ENCODE measurements around the gene ANO8.
"Not testable (repeated sequence)": the region's sequence is repeated elsewhere in the genome, so short reads cannot be mapped to it uniquely, and the experiment has no call there.

ANO8 gene

GRCh38 chr19:17294051-17294891, 40.4 kb downstream of the ANO8 start:
- DNase-seq (ENCODE audit: extremely low read depth in 1 of 2, low read depth in 1 of 2): peak; percentile 39 to 40

GRCh38 chr19:17293605-17294004, 41.0 kb downstream of the ANO8 start:
- DNase-seq (ENCODE audit: extremely low read depth in 1 of 2, low read depth in 1 of 2): no peak

DNA sequence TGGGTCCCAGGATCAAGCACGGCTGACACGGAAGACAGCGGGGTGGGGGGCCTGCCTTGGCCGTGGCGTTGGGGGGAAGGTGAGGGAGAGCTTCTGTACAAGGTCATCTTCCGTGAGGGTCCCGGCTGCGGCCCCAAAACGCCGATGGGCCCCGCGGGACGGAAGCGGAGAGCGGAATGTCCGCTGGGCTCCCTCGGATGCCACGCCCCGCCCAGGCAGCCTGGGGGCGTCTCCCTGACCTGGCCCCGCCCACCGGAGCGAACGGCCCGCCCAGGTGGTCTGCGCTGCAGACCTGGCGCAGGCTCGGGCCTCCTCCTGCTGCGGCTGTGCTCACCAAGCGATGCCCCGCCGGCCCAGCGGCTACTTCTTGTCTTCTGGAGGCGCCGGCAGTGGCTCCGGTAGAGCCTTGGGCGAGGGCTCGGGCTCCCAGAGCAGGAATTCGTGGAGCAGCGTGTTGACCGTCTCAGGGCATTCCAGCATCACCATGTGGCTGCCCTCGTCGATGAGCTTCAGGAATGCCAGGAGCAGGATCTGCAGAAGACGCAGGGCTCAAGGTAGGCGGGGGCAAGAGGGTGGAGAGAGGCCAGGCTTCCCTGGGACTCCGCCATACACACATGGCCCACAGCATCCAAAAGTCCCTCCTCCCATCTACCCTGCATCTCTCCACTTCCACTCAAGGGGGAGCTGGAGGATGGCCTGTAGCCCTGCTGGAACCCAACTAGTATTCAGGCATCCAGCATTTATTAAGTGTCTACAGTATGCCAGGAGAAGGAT, 42.2 kb downstream of the ANO8 start:
- DNase-seq (ENCODE audit: extremely low read depth in 1 of 2, low read depth in 1 of 2): peak; percentile 63 to 67

DNA sequence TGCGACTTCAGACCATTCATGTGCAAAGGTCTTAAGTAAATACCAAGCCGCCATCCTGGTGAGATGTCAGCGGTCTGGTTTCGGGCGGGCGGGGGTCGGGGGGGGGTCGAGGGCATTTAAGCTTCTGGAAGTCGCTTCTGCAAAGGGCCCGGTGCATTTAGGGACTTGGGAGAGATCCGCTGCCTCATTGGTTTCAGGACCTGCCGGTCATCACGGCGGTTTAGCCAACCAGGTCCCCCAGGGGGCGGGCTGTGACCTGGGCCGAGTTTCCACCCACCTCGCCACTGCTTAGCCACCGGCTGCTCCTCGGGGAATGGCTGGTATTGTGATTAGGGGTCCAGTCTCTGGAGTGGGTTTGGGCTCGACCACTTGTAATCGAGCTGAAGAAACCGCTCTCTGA, 45.2 kb downstream of the ANO8 start:
- DNase-seq (ENCODE audit: extremely low read depth in 1 of 2, low read depth in 1 of 2): peak in 1 of 2 donors; percentile 53

- DNase-seq (ENCODE audit: extremely low read depth in 1 of 2, low read depth in 1 of 2): no peak
Observed at GRCh38 chr19:17286752-17287151, 47.9 kb downstream of the ANO8 start.

DNA sequence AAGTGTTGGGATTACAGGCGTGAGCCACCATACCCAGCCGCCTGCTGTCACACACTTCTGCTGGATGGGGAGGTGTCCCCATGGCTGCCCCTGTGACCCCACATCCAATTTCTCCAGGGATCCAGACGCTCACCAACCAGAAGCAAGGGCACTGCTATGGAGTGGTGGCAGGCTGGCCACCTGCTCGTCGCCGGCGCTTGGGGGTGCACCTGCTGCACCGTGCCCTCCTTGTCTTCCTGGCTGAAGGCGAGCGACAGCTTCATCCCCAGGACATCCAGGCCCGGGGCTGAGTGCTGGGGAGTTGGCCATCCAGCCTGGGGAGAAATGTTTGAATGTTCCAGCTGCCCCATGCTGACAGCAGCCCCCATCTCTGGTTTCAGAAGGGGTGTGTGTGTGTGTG, 48.4 kb downstream of the ANO8 start:
- no peak for DNase-seq (ENCODE audit: extremely low read depth in 1 of 2, low read depth in 1 of 2)

DNA sequence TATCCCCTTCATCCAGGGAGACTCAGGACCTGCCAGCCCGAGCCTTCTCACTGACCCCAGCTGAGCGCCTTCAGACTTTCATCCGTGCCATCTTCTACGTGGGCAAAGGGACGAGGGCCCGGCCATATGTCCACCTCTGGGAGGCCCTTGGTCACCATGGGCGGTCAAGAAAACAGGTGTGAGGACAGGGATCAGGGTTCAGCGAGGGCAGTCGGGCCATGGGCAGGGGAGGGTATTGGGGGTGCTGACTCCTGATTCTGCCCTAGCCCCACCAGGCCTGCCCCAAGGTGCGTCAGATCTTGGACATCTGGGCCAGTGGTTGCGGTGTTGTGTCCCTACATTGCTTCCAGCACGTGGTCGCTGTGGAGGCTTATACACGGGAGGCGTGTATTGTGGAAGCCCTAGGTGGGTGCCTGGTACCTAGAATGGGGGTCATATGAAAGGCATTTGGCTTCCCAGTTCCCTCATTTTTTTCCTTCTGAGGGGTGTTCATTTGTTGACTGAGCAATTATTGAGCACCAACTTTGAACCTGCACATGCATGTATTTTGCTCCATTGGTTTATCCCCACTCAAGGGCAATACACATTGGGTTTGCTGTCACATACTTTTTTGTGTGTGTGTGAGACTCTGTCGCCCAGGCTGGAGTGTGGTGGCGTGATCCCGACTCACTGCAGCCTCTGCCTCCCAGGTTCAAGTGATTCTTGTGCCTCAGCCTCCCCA, 49.1 kb downstream of the ANO8 start:
- no peak for DNase-seq (ENCODE audit: extremely low read depth in 1 of 2, low read depth in 1 of 2)

GRCh38 chr19:17283504-17283996, 51.1 kb downstream of the ANO8 start:
- DNase-seq (ENCODE audit: extremely low read depth in 1 of 2, low read depth in 1 of 2): no peak

DNA sequence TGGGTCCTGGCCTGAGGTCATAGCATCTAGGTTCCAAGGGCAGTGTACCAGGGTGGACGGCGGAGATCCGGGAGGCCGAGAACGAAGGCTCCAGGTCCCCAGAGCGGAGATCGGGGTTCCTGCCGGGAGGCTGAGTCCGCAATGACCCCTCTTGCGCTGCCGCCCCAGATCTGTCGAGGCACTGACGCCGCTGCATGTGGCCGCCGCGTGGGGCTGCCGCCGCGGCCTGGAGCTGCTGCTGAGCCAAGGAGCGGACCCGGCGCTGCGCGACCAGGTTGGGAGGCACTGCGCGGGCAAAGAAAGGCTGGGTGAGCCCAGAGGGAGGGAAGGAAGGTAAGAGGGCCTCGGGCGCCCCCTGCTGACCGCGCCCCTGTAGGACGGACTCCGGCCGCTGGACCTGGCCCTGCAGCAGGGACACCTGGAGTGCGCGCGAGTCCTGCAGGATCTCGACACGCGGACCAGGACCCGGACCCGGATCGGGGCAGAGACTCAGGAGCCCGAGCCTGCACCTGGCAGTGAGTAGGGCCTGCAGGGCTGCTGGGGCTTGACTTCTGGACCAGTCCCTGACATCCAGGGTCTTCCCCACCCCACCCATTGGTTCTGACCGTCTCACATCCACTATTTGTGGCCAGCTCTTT, 52.0 kb downstream of the ANO8 start:
- DNase-seq (ENCODE audit: extremely low read depth in 1 of 2, low read depth in 1 of 2): peak; percentile 58 to 76

GRCh38 chr19:17281391-17282304, 53.0 kb downstream of the ANO8 start, which contains the start of gene ANKLE1:
Gene ANKLE1, plus strand, starts transcription at chr19:17281901. Its CDS starts 20 bp downstream, at chr19:17281921.
- DNase-seq (ENCODE audit: extremely low read depth in 1 of 2, low read depth in 1 of 2): peak in 1 of 2 donors; percentile 46

GRCh38 chr19:17279436-17279835, 55.2 kb downstream of the ANO8 start:
- no peak for DNase-seq (ENCODE audit: extremely low read depth in 1 of 2, low read depth in 1 of 2)

DNA sequence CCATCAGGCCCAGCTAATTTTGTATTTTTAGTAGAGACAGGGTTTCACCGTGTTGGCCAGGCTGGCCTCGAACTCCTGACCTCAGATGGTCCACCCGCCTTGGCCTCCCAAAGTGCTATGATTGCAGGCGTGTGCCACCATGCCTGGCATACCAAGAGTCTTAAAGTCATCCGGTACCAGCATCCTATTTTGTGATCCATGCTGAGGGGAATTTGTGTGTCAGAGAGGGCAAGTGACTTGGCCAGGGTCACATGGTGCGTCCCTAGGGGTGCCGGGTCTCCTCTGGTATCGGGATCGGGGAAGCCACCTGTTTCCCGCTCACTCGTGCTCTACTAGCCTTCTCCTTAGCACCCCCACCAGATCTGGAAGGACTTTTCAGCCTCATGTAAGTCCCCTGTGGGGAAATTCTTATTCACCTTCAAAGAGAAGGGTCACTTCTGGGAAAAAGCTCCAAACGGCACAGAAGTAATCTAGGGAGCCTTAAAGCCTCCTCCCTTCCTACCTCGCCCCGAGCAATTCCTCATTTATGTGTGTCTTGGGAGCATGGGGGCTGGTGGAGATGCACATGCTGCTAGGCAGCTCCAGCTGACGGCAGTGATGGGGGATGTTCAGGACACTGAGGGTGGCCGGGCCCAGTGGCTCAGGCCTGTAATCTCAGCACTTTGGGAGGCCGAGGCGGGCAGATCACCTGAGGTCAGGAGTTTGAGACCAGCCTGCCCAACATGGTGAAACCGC, 59.0 kb downstream of the ANO8 start:
- no peak for DNase-seq (ENCODE audit: extremely low read depth in 1 of 2, low read depth in 1 of 2)

DNA sequence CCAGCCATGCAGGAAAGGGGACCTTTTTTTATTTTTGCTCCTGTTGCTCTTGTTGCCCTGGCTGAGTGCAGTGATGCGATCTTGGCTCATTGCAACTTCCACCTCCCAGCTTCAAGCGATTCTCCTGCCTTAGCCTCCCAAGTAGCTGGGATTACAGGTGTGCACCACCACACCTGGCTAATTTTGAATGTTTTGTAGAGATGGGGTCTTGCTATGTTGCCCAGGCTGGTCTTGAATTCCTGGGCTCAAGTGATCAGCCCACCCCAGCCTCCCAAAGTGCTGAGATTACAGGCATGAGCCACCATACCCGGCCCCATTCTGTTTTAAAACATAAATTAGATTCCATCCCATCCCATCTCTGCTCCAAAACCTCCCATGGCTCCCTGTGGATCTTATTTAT, 59.8 kb downstream of the ANO8 start:
- DNase-seq (ENCODE audit: extremely low read depth in 1 of 2, low read depth in 1 of 2): not testable (repeated sequence)
